ENCODE measurements around the gene NDUFAF5.

NDUFAF5 gene

DNA sequence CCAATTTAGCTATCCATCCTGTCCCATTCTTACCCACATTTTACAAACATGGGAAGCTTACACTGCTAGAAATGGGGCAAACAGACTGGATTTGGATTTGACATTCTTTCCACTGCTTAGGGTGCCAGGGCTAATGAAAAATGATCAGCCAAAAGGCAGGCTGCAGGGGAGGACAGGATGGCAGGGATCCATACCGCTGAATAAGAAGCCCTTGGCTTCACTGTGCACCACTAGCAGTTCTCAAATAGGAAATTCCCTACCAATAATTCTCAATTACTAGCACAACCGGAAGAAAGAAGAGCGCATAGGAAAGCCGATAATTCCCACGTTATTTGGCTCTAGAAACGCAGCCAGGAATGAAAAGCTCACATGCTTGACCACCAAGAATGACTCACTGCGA, 73.1 kb downstream of the NDUFAF5 start:
- no peak for TF ChIP-seq PAX5 (IDR thresholded peaks at IDR 0.05; ENCODE audit: insufficient read depth, low read length, severe bottlenecking)
- TF ChIP-seq SPI1 (IDR thresholded peaks at IDR 0.05; ENCODE audit: low read depth, low read length), result no peak
- no peak for TF ChIP-seq POU2F2 (IDR thresholded peaks at IDR 0.05; ENCODE audit: low read depth, low read length)
- TF ChIP-seq POLR2A (IDR thresholded peaks at IDR 0.05; ENCODE audit: low read depth, low read length), result no peak
- no peak for TF ChIP-seq TAF1 (IDR thresholded peaks at IDR 0.05; ENCODE audit: low read depth, low read length)
- TF ChIP-seq POLR2AphosphoS5 (IDR thresholded peaks at IDR 0.05; ENCODE audit: low read depth, low read length), result no peak
- FAIRE-seq, result no peak
- no peak for DNase-seq (ENCODE audit: insufficient read length, low spot score)

- TF ChIP-seq TAF1 (IDR thresholded peaks at IDR 0.05; ENCODE audit: low read depth, low read length) (no peak), POU2F2 (IDR thresholded peaks at IDR 0.05; ENCODE audit: low read depth, low read length) (no peak)
- DNase-seq (ENCODE audit: insufficient read length, low spot score) (no peak), FAIRE-seq (no peak)
Measured at GRCh38 chr20:13858439-13858838, 73.6 kb downstream of the NDUFAF5 start.

DNA sequence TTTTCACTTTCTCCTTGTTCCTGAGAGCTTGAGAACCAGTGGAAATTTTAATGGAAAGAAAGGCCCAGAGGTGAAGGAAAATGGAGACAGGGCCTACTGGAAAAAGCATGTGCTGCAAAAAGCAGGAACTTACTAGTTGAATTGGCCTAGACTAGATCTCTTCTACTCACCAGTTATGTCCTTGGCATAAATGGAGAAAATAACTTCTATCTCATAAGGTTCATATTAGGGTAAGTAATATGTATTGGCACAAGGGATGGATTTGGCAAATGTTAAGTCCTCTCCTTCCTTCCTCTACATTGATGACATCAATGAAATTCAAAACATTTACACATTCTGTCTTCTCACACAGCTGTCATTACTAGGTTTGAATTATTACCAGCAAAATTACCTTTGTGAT, 74.0 kb downstream of the NDUFAF5 start:
- no peak for FAIRE-seq
- TF ChIP-seq POLR2AphosphoS5 (IDR thresholded peaks at IDR 0.05; ENCODE audit: low read depth, low read length), result no peak
- no peak for TF ChIP-seq POLR2A (IDR thresholded peaks at IDR 0.05; ENCODE audit: low read depth, low read length)
- no peak for TF ChIP-seq SPI1 (IDR thresholded peaks at IDR 0.05; ENCODE audit: low read depth, low read length)
- no peak for DNase-seq (ENCODE audit: insufficient read length, low spot score)

DNA sequence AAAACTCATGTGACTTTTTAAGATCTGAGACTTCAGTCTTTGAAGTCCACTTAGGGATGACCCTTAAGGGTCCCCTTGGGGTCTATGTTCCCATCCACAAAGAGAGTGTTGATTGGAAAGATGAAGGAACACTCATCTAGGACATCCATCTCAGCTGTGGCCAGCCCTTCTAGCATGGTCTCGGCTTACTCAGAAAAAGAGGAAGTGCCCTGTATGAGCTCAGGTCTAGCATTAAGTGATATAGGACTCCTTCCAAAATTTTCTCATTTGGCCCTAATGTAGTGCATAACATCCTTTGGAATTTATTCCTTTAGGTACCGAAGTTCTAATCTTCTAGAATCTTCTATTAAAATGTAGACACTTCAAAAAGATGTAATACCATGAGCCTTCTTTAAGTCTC, 77.4 kb downstream of the NDUFAF5 start:
- no peak for FAIRE-seq
- no peak for DNase-seq (ENCODE audit: insufficient read length, low spot score)
- TF ChIP-seq POLR2AphosphoS5 (IDR thresholded peaks at IDR 0.05; ENCODE audit: low read depth, low read length), result no peak
- no peak for TF ChIP-seq POU2F2 (IDR thresholded peaks at IDR 0.05; ENCODE audit: low read depth, low read length)
- peak; percentile 96 for TF ChIP-seq SPI1 (IDR thresholded peaks at IDR 0.05; ENCODE audit: low read depth, low read length)
- TF ChIP-seq TAF1 (IDR thresholded peaks at IDR 0.05; ENCODE audit: low read depth, low read length), result no peak
- TF ChIP-seq PAX5 (IDR thresholded peaks at IDR 0.05; ENCODE audit: insufficient read depth, low read length, severe bottlenecking), result no peak

GRCh38 chr20:13863244-13863643, 78.4 kb downstream of the NDUFAF5 start:
- no peak for DNase-seq (ENCODE audit: insufficient read length, low spot score)
- no peak for FAIRE-seq
- TF ChIP-seq SPI1 (IDR thresholded peaks at IDR 0.05; ENCODE audit: low read depth, low read length) (no peak), PAX5 (IDR thresholded peaks at IDR 0.05; ENCODE audit: insufficient read depth, low read length, severe bottlenecking) (no peak), POLR2A (IDR thresholded peaks at IDR 0.05; ENCODE audit: low read depth, low read length) (no peak), POLR2AphosphoS5 (IDR thresholded peaks at IDR 0.05; ENCODE audit: low read depth, low read length) (no peak), POU2F2 (IDR thresholded peaks at IDR 0.05; ENCODE audit: low read depth, low read length) (no peak), TAF1 (IDR thresholded peaks at IDR 0.05; ENCODE audit: low read depth, low read length) (no peak)

DNA sequence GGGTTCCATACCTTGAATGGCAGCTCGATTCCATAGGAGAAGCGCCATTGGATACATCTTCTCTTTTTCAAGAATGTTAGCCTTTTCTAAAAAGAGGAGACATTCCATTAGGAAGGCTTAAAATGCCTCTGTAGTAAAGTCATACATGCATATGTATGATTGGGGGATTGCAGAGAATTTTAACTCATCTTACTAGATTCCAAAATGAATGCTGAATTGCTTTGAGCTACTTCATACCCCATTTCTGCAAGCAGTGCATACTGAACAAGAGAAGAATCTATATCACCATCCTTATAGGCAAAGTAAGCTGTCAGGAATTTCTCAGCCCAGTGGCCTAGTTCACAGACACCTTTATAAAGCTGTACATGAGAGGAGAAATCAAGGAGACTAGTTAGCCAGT, 80.3 kb downstream of the NDUFAF5 start:
- no peak for DNase-seq (ENCODE audit: insufficient read length, low spot score)
- FAIRE-seq, result no peak
- TF ChIP-seq TAF1 (IDR thresholded peaks at IDR 0.05; ENCODE audit: low read depth, low read length), result no peak
- TF ChIP-seq POLR2A (IDR thresholded peaks at IDR 0.05; ENCODE audit: low read depth, low read length), result no peak
- no peak for TF ChIP-seq SPI1 (IDR thresholded peaks at IDR 0.05; ENCODE audit: low read depth, low read length)
- TF ChIP-seq PAX5 (IDR thresholded peaks at IDR 0.05; ENCODE audit: insufficient read depth, low read length, severe bottlenecking), result no peak
- TF ChIP-seq POU2F2 (IDR thresholded peaks at IDR 0.05; ENCODE audit: low read depth, low read length), result no peak
- no peak for TF ChIP-seq POLR2AphosphoS5 (IDR thresholded peaks at IDR 0.05; ENCODE audit: low read depth, low read length)

- FAIRE-seq (no peak), DNase-seq (ENCODE audit: insufficient read length, low spot score) (no peak)
- no peak for TF ChIP-seq POLR2A (IDR thresholded peaks at IDR 0.05; ENCODE audit: low read depth, low read length)
- no peak for TF ChIP-seq POU2F2 (IDR thresholded peaks at IDR 0.05; ENCODE audit: low read depth, low read length)
- TF ChIP-seq SPI1 (IDR thresholded peaks at IDR 0.05; ENCODE audit: low read depth, low read length), result no peak
- no peak for TF ChIP-seq PAX5 (IDR thresholded peaks at IDR 0.05; ENCODE audit: insufficient read depth, low read length, severe bottlenecking)
- TF ChIP-seq TAF1 (IDR thresholded peaks at IDR 0.05; ENCODE audit: low read depth, low read length), result no peak
- no peak for TF ChIP-seq POLR2AphosphoS5 (IDR thresholded peaks at IDR 0.05; ENCODE audit: low read depth, low read length)
Measured at GRCh38 chr20:13865791-13866351, 81.0 kb downstream of the NDUFAF5 start.

- TF ChIP-seq POU2F2 (IDR thresholded peaks at IDR 0.05; ENCODE audit: low read depth, low read length), result no peak
- TF ChIP-seq TAF1 (IDR thresholded peaks at IDR 0.05; ENCODE audit: low read depth, low read length), result no peak
- no peak for TF ChIP-seq POLR2AphosphoS5 (IDR thresholded peaks at IDR 0.05; ENCODE audit: low read depth, low read length)
- no peak for TF ChIP-seq POLR2A (IDR thresholded peaks at IDR 0.05; ENCODE audit: low read depth, low read length)
- TF ChIP-seq SPI1 (IDR thresholded peaks at IDR 0.05; ENCODE audit: low read depth, low read length), result no peak
- TF ChIP-seq PAX5 (IDR thresholded peaks at IDR 0.05; ENCODE audit: insufficient read depth, low read length, severe bottlenecking), result no peak
- no peak for FAIRE-seq
- DNase-seq (ENCODE audit: insufficient read length, low spot score), result no peak
Measured at GRCh38 chr20:13868331-13868730, 83.5 kb downstream of the NDUFAF5 start.

DNA sequence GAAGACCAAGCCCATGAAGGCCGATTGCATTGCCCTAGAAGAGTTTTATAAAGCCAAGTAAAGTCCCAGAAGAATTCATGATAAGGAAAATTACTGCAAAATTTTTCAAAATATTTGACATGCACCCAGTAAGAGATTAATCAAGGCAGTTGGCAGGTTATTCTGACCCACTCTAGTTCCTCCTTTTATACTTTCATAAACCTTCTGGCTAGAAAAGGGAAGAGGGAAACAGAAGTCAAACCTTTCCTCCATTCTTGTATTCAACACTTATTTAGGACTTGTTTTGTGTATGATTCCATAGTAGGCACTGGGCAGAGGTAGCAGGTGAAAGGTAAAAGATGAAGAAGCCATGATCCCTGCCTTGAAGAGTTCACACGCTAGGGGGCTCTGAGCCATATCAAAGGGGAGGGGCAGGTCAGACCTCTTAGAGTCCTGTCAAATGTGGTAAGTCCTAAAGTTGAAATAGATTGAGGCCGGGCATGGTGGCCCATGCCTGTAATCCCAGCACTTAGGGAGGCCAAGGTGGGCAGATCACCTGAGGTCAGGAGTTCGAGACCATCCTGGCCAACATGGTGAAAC, 85.4 kb downstream of the NDUFAF5 start:
- no peak for TF ChIP-seq TAF1 (IDR thresholded peaks at IDR 0.05; ENCODE audit: low read depth, low read length)
- no peak for TF ChIP-seq PAX5 (IDR thresholded peaks at IDR 0.05; ENCODE audit: insufficient read depth, low read length, severe bottlenecking)
- DNase-seq (ENCODE audit: insufficient read length, low spot score) (no peak), FAIRE-seq (no peak)

Measured in GM12891 (cell line).